ENCODE data around the gene VPS16. TPM values are rescaled to one million over a fixed set of nuclear protein-coding genes. Genes with fewer than 3 reads are reported as not detected.

VPS16 gene
- total RNA-seq, 6 experiments from 2014 or later = 17.2 to 22.2 (median 19.1) TPM

GRCh38 chr20:2798814-2799213 lies 41.7 kb upstream of the VPS16 start:
- intact Hi-C loops (cut with DNase I) = no loop called here
- WGBS (ENCODE audit: insufficient coverage, low coverage, low lambda C conversion rate, missing lambda C conversion rate) = 57% methylated on average over 3 of the region's 6 CpGs
- DNase-seq (peak in 1 of 3 donors; percentile 22), ATAC-seq (no peak)
- Histone ChIP-seq H3K9me3 (no peaks in the 10 kb centered on the region), H3K27me3 (no peaks in the 10 kb centered on the region), H3K36me3 (no peaks in the 10 kb centered on the region), H3K4me1 (no peaks in the 10 kb centered on the region), H3K4me3 (no peak overlapping the region), H3K27ac (no peak overlapping the region)
- TF ChIP-seq POLR2A (IDR thresholded peaks at IDR 0.05) (no peak), CTCF (IDR thresholded peaks at IDR 0.05) (no peak)

- Histone ChIP-seq H3K9me3 (no peaks in the 10 kb centered on the region), H3K4me1 (no peaks in the 10 kb centered on the region), H3K27me3 (no peaks in the 10 kb centered on the region), H3K27ac (no peak overlapping the region), H3K36me3 (no peaks in the 10 kb centered on the region), H3K4me3 (no peak overlapping the region)
- intact Hi-C loops (cut with DNase I) = no loop called here
- TF ChIP-seq POLR2A (IDR thresholded peaks at IDR 0.05) = no peak
- TF ChIP-seq CTCF (IDR thresholded peaks at IDR 0.05) = no peak
- 53% methylated on average over 9 of the region's 9 CpGs for WGBS (ENCODE audit: insufficient coverage, low coverage, low lambda C conversion rate, missing lambda C conversion rate)
- ATAC-seq = no peak
- peak in 1 of 3 donors; percentile 35 for DNase-seq
Observed at GRCh38 chr20:2799271-2799670, 41.3 kb upstream of the VPS16 start.

- H3K27ac ChIP-seq = no peak overlapping the region
- no peaks in the 10 kb centered on the region for H3K9me3 ChIP-seq
- H3K4me3 ChIP-seq = no peak overlapping the region
- DNase-seq (peak in 1 of 3 donors; percentile 41), ATAC-seq (peak in 1 of 4 donors; percentile 22)
- H3K36me3 ChIP-seq = no peaks in the 10 kb centered on the region
- WGBS (ENCODE audit: insufficient coverage, low coverage, low lambda C conversion rate, missing lambda C conversion rate) = 16% methylated on average over 24 of the region's 61 CpGs
- no peaks in the 10 kb centered on the region for H3K27me3 ChIP-seq
- no peaks in the 10 kb centered on the region for H3K4me1 ChIP-seq
- TF ChIP-seq POLR2A (IDR thresholded peaks at IDR 0.05) = no peak
- no peak for TF ChIP-seq CTCF (IDR thresholded peaks at IDR 0.05)
- intact Hi-C loops (cut with DNase I) = no loop called here
Observed at GRCh38 chr20:2799688-2800520, 40.6 kb upstream of the VPS16 start.

GRCh38 chr20:2800521-2801285 lies 39.8 kb upstream of the VPS16 start, which contains the start of gene CPXM1:
CPXM1 (minus strand) TSS chr20:2800627; CDS start chr20:2800572, 55 bp downstream.
- no peak within 1 kb of the TSS for H3K27ac ChIP-seq
- WGBS (ENCODE audit: insufficient coverage, low coverage, low lambda C conversion rate, missing lambda C conversion rate) = 8% methylated on average over 11 of the region's 52 CpGs
- peak in 1 of 3 donors; percentile 54 for DNase-seq
- no peak for ATAC-seq
- H3K27me3 ChIP-seq = no peaks in the 10 kb centered on the region
- intact Hi-C loops (cut with DNase I) = no loop called here
- H3K9me3 ChIP-seq = no peaks in the 10 kb centered on the region
- no peak within 1 kb of the TSS for H3K4me3 ChIP-seq
- TF ChIP-seq POLR2A (IDR thresholded peaks at IDR 0.05) (no peak), CTCF (IDR thresholded peaks at IDR 0.05) (no peak)
- H3K4me1 ChIP-seq = no peaks in the 10 kb centered on the region
- H3K36me3 ChIP-seq = no peaks in the 10 kb centered on the region
